Smooth muscle cell of the brain vasculature (primary cell): ENCODE measurements around the gene DYNLL1.
"Not testable (repeated sequence)": the region's sequence is repeated elsewhere in the genome, so short reads cannot be mapped to it uniquely, and the experiment has no call there.

Experiments
- DNase-seq: peaks from one replicate; pipeline ENCODE4 v3.0.0-alpha.2; 2012; ENCODE audit warnings: low read depth, low spot score

DYNLL1 gene

GRCh38 chr12:120473807-120474615 is 21.9 kb upstream of the DYNLL1 start:
- DNase-seq: no peak

- no peak for DNase-seq
Observed at GRCh38 chr12:120474616-120474960, 21.3 kb upstream of the DYNLL1 start.

- DNase-seq: no peak
Observed at GRCh38 chr12:120475643-120476042, 20.3 kb upstream of the DYNLL1 start.

- DNase-seq: no peak
Observed at GRCh38 chr12:120479458-120479857, 16.5 kb upstream of the DYNLL1 start.

- no peak for DNase-seq
Observed at GRCh38 chr12:120480211-120480610, 15.7 kb upstream of the DYNLL1 start.

- no peak for DNase-seq
Observed at GRCh38 chr12:120481022-120481767, 14.7 kb upstream of the DYNLL1 start.

GRCh38 chr12:120483621-120484020 is 12.3 kb upstream of the DYNLL1 start:
- DNase-seq: no peak

GRCh38 chr12:120485961-120486881 is 9.7 kb upstream of the DYNLL1 start:
- DNase-seq: no peak

GRCh38 chr12:120487552-120487951 is 8.4 kb upstream of the DYNLL1 start:
- not testable (repeated sequence) for DNase-seq

GRCh38 chr12:120488057-120488640 is 7.8 kb upstream of the DYNLL1 start:
- DNase-seq: no peak

- no peak for DNase-seq
Observed at GRCh38 chr12:120489018-120489417, 6.9 kb upstream of the DYNLL1 start.

GRCh38 chr12:120490325-120490724 is 5.6 kb upstream of the DYNLL1 start:
- DNase-seq: no peak

GRCh38 chr12:120490833-120491512 is 4.9 kb upstream of the DYNLL1 start:
- DNase-seq: no peak

GRCh38 chr12:120495186-120495730 is 655 bp upstream of the DYNLL1 start:
- no peak for DNase-seq

- no peak for DNase-seq
Observed at GRCh38 chr12:120496413-120497340, 764 bp downstream of the DYNLL1 start.

- DNase-seq: no peak
Observed at GRCh38 chr12:120497524-120498150, 1.7 kb downstream of the DYNLL1 start.

GRCh38 chr12:120498870-120499515 is 3.1 kb downstream of the DYNLL1 start:
- DNase-seq: no peak

GRCh38 chr12:120500581-120500980 is 4.7 kb downstream of the DYNLL1 start:
- DNase-seq: no peak

- DNase-seq: no peak
Observed at GRCh38 chr12:120504587-120504986, 8.7 kb downstream of the DYNLL1 start.
